B cell (primary cell): ENCODE results near the gene TNP2. TPM values are rescaled to one million over a fixed set of nuclear protein-coding genes. Genes with fewer than 3 reads are reported as not detected.

Source experiments
- ATAC-seq: fragments of 200-7000 bp; cut with Tn5 transposase; one replicate; pipeline ENCODE4 v1.10.0; 2021; ENCODE audit warnings: low read depth, mild to moderate bottlenecking, moderate number of reproducible peaks, moderate library complexity
- CTCF ChIA-PET: fragments of 350-600 bp; sonication (Branson Sonifier 250); formaldehyde crosslinking; loops from one replicate; lab custom pipeline; 2021; ENCODE audit warnings: antibody characterized with exemption, inconsistent platforms; lab: Charles Lee
- POLR2A ChIA-PET: fragments of 350-600 bp; sonication (Branson Sonifier 250); formaldehyde crosslinking; loops from one replicate; lab custom pipeline; 2021; ENCODE audit warnings: antibody characterized with exemption; lab: Charles Lee
- DNase-seq: peaks from one replicate; pipeline ENCODE4 v3.0.0; 2013
- H2AFZ ChIP-seq: 2 replicates; pipeline ENCODE4 v1.6.1; 2012; ENCODE audit warnings: mild to moderate bottlenecking, low read depth, low read length; ENCODE audit not compliant: insufficient read depth, poor library complexity, severe bottlenecking
- H3K27ac ChIP-seq, 2 donors: 1 replicate in 1 of 2; 2 replicates in 1 of 2; pipeline ENCODE4 v1.5.1; 2012 to 2013; ENCODE audit warnings: low read length in 2 of 2, mild to moderate bottlenecking in 2 of 2, moderate library complexity in 1 of 2
- H3K27me3 ChIP-seq, 4 experiments: fragments of 200-600 bp in 1 of 4; sonication (generic) in 1 of 4; replicated peaks in 1 of 4; 1 replicate in 2 of 4; 2 replicates in 2 of 4; pipeline versions ENCODE4 v1.6.1 to v1.7.0; 2013 to 2016; ENCODE audit warnings: low read length in 3 of 4, mild to moderate bottlenecking in 2 of 4, mixed read lengths in 1 of 4, moderate library complexity in 1 of 4; ENCODE audit not compliant: insufficient read depth in 4 of 4, control insufficient read depth in 3 of 4; ENCODE audit errors: control extremely low read depth in 1 of 4
- H3K36me3 ChIP-seq, 2 experiments: replicated peaks in 1 of 2; 1 replicate in 1 of 2; 2 replicates in 1 of 2; pipeline versions ENCODE4 v1.6.1 to v1.7.1; 2013; ENCODE audit warnings: low read length in 1 of 2; ENCODE audit not compliant: insufficient read depth in 2 of 2, control insufficient read depth in 1 of 2; ENCODE audit errors: control extremely low read depth in 1 of 2, extremely low read depth in 1 of 2
- H3K4me1 ChIP-seq, 2 donors: fragments of 200-600 bp in 1 of 2; sonication (generic) in 1 of 2; 1 replicate in 1 of 2; 2 replicates in 1 of 2; pipeline versions ENCODE4 v1.5.1 to v1.6.1; 2013 to 2017; ENCODE audit warnings: low read length in 2 of 2; ENCODE audit not compliant: control insufficient read depth in 2 of 2, insufficient read depth in 2 of 2
- H3K4me2 ChIP-seq: replicated peaks from 2 replicates; pipeline ENCODE3; 2012; ENCODE audit warnings: mild to moderate bottlenecking, low read depth, low read length; ENCODE audit not compliant: poor library complexity, severe bottlenecking
- H3K4me3 ChIP-seq, 5 experiments: fragments of 200-600 bp in 1 of 5; sonication (generic) in 1 of 5; 1 replicate in 3 of 5; 2 replicates in 2 of 5; pipeline versions ENCODE4 v1.5.1 to v1.7.0; 2011 to 2016; ENCODE audit warnings: low read length in 4 of 5, mild to moderate bottlenecking in 4 of 5, low read depth in 2 of 5, control low read depth in 1 of 5, moderate library complexity in 1 of 5; ENCODE audit not compliant: insufficient read depth in 1 of 5; ENCODE audit errors: control extremely low read depth in 1 of 5, extremely low read depth in 1 of 5
- H3K79me2 ChIP-seq: fragments of 200-600 bp; sonication (generic); one replicate; pipeline ENCODE4 v1.6.0; 2016; ENCODE audit warnings: low read length; ENCODE audit not compliant: control insufficient read depth, insufficient read depth
- H3K9ac ChIP-seq: fragments of 200-600 bp; sonication (generic); 2 replicates; pipeline ENCODE4 v1.6.1; 2017; ENCODE audit warnings: mild to moderate bottlenecking, low read length, moderate library complexity
- H3K9me3 ChIP-seq, 3 donors: one replicate each; pipeline versions ENCODE4 v1.6.1 to v1.7.1; 2013; ENCODE audit warnings: low read length in 2 of 3; ENCODE audit not compliant: control insufficient read depth in 2 of 3, insufficient read depth in 1 of 3; ENCODE audit errors: control extremely low read depth in 1 of 3
- H4K20me1 ChIP-seq: 2 replicates; pipeline ENCODE4 v1.6.0; 2012; ENCODE audit warnings: mild to moderate bottlenecking, low read length; ENCODE audit not compliant: insufficient read depth, control insufficient read depth, poor library complexity, severe bottlenecking
- H3K27ac Mint-ChIP-seq: one replicate; pipeline ENCODE4 v1.8.0; 2021; ENCODE audit warnings: mixed read lengths
- H3K27me3 Mint-ChIP-seq: one replicate; pipeline ENCODE4 v1.8.0; 2021; ENCODE audit warnings: mixed read lengths
- H3K4me1 Mint-ChIP-seq: one replicate; pipeline ENCODE4 v1.8.0; 2021; ENCODE audit warnings: mixed read lengths
- H3K4me3 Mint-ChIP-seq: one replicate; pipeline ENCODE4 v1.8.0; 2021; ENCODE audit warnings: mixed read lengths
- H3K9me3 Mint-ChIP-seq: one replicate; pipeline ENCODE4 v1.8.0; 2022; ENCODE audit warnings: mixed read lengths; ENCODE audit not compliant: insufficient read depth
- CTCF ChIP-seq: fragments of 200-600 bp; IDR thresholded peaks from one replicate; pipeline ENCODE4 v1.8.0; 2022; ENCODE audit warnings: antibody characterized with exemption, mild to moderate bottlenecking
- EZH2 ChIP-seq: IDR thresholded peaks from 2 replicates; pipeline ENCODE4 v1.6.1; 2012; ENCODE audit warnings: borderline replicate concordance, low read depth, mild to moderate bottlenecking, moderate library complexity, low read length; ENCODE audit not compliant: insufficient read depth, poor library complexity, severe bottlenecking
- WGBS: methylation state at CpG from one replicate; pipeline ENCODE4 v1.1.5; 2013; ENCODE audit warnings: missing lambda C conversion rate; ENCODE audit not compliant: insufficient coverage; 5-methylcytosine and 5-hydroxymethylcytosine counted together
- intact Hi-C: fragments of 100-400 bp; cut with micrococcal nuclease; formaldehyde crosslinking; loops from one replicate; pipeline ENCODE4 v1.10.0; 2022
- polyA plus RNA-seq: library from polyadenylated mRNA; depleted of rRNA; stranded (reverse); fragments of >200 nt; gene quantifications from 2 replicates; pipeline ENCODE4 v1.2.3, GENCODE V29; 2012
- total RNA-seq, 2 donors: library from RNA; stranded (reverse); fragments of 120-200 nt in 1 of 2; gene quantifications; 1 replicate in 1 of 2; 2 replicates in 1 of 2; pipeline versions ENCODE4 v1.2.3 to v1.2.4, GENCODE V29; 2013 to 2022

TNP2 gene
- total and polyA plus RNA-seq, 2 donors (not counting 1 experiment from before 2014, with no cell fraction given): not detected

GRCh38 chr16:11301645-11302501 lies 32.7 kb upstream of the TNP2 start:
- DNase-seq: no peak
- POLR2A ChIA-PET: interaction anchor here (0.6 to 0.7 kb wide), 3 partner anchors 8 to 1399 kb away, joined by 3 to 6 read pairs (median 3); no protein-coding TSS in a partner anchor

More at GRCh38 chr16:11301645-11302501, 32.7 kb upstream of the TNP2 start:
- intact Hi-C loops: no loop called here
- Histone ChIP-seq H3K9ac (no peak overlapping the region), H3K36me3 (no peaks in the 10 kb centered on the region), H2AFZ (no peak overlapping the region), H4K20me1 (no peaks in the 10 kb centered on the region), H3K4me1 (peaks cover 45 to 55% of the 10 kb centered on the region in 2 donors), H3K4me2 (no peak overlapping the region), H3K27ac (no peak overlapping the region), H3K9me3 (no peaks in the 10 kb centered on the region), H3K79me2 (no peaks in the 10 kb centered on the region), H3K4me3 (no peak overlapping the region), H3K27me3 (no peaks in the 10 kb centered on the region)
- no peak for ATAC-seq
- Mint-ChIP-seq H3K27ac (peak overlapping the region; percentile 76), H3K4me3 (no peak overlapping the region), H3K4me1 (peaks cover 59% of the 10 kb centered on the region), H3K27me3 (no peaks in the 10 kb centered on the region), H3K9me3 (no peaks in the 10 kb centered on the region)
- no CpG with 5 or more reads among the region's 4 CpGs for WGBS
- TF ChIP-seq EZH2 (no peak), CTCF (no peak)
- CTCF ChIA-PET: interaction anchor here (0.6 to 1.8 kb wide), 5 partner anchors 27 to 78 kb away, joined by 3 to 6 read pairs (median 5); partner anchors contain the start of gene SOCS1
